Measurements from ENCODE around the gene SPINK13.
"Not testable (repeated sequence)": the region's sequence is repeated elsewhere in the genome, so short reads cannot be mapped to it uniquely, and the experiment has no call there.

The SPINK13 gene

DNA sequence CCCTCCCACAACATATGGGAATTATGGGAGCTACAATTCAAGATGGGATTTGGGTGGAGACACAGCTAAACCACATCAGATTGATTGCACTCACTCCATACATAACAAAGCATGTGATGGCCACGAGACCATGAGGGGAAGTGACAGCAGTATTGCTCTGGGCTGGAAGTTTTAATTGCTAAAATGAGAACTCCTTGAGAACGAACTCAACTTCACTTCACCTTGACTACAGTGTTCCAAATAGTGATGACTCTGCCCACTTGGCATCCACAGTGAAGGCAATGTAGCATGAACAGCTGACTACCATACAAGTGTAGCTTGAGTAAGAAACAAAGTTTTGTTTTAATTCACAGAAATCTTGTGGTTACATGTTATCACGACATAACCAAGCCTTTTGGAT lies 42.9 kb downstream of the SPINK13 start:
- in situ Hi-C loops (cut with HindIII; ENCODE audit: low sequenced_read_pairs): no loop called here

DNA sequence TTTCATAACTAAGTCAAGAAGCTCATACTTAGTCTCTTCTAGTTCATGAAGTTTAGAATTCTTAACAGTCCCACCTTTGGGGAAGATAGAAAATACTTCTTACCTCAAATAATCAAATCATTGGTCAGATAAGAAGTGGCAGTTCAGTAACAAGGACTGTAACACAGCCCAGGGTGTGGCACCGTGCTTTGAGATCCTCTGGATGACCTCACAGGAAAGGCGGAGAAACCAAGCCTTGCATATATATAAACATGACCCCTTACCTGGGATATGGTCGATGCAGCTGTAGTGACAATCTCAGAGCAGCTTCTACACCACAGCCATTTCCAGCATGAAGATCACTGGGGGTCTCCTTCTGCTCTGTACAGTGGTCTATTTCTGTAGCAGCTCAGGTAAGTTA lies 43.6 kb downstream of the SPINK13 start, which contains the start of gene SPINK7:
TSS of gene SPINK7 (plus strand) at position 271 of the 400 bp plus-strand sequence. CDS start at position 332, 61 bp downstream.
- in situ Hi-C loops (cut with HindIII; ENCODE audit: low sequenced_read_pairs): no loop called here

DNA sequence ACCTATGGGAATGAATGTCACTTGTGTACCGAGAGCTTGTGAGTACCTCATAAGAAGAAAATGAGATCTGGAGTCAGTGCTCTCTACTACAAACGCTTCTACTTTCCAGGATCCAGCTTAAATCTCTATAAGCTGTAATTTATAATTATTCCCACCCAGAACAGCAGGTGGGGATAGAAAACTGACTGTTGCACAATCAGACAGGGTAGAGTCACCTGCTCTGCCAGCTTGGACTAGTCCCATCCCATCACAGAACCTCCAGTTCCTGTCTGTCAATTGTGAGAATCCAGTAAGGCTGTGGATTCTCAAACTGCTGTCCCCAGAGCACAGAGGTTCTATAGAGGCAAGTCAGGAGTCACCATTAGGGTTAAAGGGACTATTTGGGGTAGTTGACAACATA lies 45.6 kb downstream of the SPINK13 start:
- in situ Hi-C loops (cut with HindIII; ENCODE audit: low sequenced_read_pairs): no loop called here

DNA sequence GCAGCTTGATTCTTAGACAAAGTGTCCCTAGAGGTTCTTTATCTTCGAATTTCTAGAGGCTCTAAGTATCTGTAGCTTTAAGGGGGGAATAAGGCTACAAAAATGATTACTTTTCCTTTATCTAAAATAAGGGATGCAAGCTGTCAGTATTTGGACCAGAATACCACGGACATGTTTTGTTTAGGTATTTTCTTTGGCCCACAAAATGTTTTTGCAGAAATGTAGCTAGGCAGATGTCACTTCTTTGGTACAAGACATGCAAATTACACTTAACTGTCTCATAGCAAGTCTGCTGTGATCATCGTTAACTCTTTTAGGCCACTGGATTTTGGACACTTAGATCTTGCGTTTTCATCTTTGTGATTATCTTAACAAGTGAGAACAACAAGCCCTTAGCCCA lies 46.1 kb downstream of the SPINK13 start:
- in situ Hi-C loops (cut with HindIII; ENCODE audit: low sequenced_read_pairs): no loop called here

DNA sequence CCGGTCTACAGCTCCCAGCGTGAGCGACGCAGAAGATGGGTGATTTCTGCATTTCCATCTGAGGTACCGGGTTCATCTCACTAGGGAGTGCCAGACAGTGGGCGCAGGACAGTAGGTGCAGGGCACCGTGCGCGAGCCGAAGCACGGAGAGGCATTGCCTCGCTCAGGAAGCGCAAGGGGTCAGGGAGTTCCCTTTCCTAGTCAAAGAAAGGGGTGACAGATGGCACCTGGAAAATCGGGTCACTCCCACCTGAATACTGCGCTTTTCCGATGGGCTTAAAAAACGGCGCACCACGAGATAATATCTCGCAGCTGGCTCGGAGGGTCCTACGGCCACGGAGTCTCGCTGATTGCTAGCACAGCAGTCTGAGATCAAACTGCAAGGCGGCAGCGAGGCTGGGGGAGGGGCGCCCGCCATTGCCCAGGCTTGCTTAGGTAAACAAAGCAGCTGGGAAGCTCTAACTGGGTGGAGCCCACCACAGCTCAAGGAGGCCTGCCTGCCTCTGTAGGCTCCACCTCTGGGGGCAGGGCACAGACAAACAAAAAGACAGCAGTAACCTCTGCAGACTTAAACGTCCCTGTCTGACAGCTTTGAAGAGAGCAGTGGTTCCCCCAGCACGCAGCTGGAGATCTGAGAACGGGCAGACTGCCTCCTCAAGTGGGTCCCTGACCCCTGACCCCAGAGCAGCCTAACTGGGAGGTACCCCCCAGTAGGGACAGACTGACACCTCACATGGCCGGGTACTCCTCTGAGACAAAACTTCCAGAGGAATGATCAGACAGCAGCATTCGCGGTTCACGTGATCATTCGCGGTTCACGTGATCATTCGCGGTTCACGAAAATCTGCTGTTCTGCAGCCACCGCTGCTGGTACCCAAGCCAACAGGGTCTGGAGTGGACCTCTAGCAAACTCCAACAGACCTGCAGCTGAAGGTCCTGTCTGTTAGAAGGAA lies 51.7 kb downstream of the SPINK13 start:
- in situ Hi-C loops (cut with HindIII; ENCODE audit: low sequenced_read_pairs): not testable (repeated sequence)

DNA sequence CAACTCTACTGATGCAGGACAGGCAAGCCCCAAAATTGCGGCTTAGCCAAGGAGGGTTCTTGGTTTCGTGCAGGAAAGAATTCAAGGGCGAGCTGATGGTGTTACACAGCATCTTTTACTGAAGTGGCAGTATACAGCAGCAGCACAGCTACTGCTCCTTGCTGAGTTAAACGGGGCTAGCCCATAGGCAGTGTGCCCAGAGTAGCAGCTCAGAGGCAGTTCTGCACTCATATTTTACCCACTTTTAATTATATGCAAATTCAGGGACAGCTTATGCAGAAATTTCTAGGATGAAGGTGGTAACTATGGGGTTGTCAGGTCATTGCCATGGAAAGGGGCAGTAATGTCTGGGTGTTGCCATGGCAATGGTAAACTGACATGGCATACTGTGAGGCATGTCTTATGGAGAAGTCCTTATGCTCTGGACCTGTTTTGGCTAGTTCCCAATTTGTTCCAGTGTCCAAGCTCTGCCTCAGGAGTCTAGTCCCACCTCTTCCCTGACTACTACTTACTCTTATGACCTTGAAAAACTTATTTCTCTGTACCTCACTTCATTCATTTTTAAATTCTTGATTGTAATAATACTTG lies 64.8 kb downstream of the SPINK13 start:
- in situ Hi-C loops (cut with HindIII; ENCODE audit: low sequenced_read_pairs): no loop called here

DNA sequence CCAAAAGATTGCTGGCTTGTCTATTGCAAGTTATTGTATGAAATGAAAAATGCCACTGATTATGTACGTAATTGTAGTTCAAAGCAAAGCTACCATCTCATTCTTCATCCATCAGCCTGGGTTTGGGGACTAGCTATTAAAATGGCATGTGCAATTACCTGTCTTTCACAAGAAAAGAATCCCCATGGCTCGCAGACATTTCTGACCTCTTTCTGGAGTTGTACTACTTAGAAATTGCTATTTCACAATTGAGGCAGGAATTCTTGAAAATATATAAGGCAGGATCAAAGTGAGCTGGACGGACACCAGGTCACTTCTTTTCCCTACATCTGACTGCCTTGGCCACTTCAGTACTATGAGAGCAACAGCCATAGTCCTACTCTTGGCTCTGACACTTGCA lies 66.7 kb downstream of the SPINK13 start, which contains the start of gene SPINK9:
TSS of gene SPINK9 (plus strand) at position 301 of the 400 bp plus-strand sequence. CDS start at position 356, 55 bp downstream.
- in situ Hi-C loops (cut with HindIII; ENCODE audit: low sequenced_read_pairs): no loop called here
